ENCODE data around the gene SLC44A2. TPM values are rescaled to one million over a fixed set of nuclear protein-coding genes. Genes with fewer than 3 reads are reported as not detected.
"Not testable (repeated sequence)": the region's sequence is repeated elsewhere in the genome, so short reads cannot be mapped to it uniquely, and the experiment has no call there.

Gene SLC44A2
- total RNA-seq, 1 donor from 2014 or later, result 162 TPM

GRCh38 chr19:10646456-10647159 lies 21.3 kb downstream of the SLC44A2 start:
- intact Hi-C loops (cut with micrococcal nuclease), result no loop called here

GRCh38 chr19:10648360-10648759 lies 23.0 kb downstream of the SLC44A2 start:
- intact Hi-C loops (cut with micrococcal nuclease), result no loop called here

- intact Hi-C loops (cut with micrococcal nuclease), result loop anchor here (2.0 to 10.0 kb wide), 5 partner anchors 71 to 457 kb away; partner anchors contain the start of genes DNMT1 and PDE4A
These were observed 26.5 kb downstream of the SLC44A2 start for GRCh38 chr19:10651851-10652250.

- intact Hi-C loops (cut with micrococcal nuclease), result loop anchor here (1.0 to 10.0 kb wide), 10 partner anchors 42 to 459 kb away; partner anchors contain the start of genes DNMT1, PDE4A, RAVER1 and TMED1
These were observed 28.1 kb downstream of the SLC44A2 start for GRCh38 chr19:10653482-10653731.

DNA sequence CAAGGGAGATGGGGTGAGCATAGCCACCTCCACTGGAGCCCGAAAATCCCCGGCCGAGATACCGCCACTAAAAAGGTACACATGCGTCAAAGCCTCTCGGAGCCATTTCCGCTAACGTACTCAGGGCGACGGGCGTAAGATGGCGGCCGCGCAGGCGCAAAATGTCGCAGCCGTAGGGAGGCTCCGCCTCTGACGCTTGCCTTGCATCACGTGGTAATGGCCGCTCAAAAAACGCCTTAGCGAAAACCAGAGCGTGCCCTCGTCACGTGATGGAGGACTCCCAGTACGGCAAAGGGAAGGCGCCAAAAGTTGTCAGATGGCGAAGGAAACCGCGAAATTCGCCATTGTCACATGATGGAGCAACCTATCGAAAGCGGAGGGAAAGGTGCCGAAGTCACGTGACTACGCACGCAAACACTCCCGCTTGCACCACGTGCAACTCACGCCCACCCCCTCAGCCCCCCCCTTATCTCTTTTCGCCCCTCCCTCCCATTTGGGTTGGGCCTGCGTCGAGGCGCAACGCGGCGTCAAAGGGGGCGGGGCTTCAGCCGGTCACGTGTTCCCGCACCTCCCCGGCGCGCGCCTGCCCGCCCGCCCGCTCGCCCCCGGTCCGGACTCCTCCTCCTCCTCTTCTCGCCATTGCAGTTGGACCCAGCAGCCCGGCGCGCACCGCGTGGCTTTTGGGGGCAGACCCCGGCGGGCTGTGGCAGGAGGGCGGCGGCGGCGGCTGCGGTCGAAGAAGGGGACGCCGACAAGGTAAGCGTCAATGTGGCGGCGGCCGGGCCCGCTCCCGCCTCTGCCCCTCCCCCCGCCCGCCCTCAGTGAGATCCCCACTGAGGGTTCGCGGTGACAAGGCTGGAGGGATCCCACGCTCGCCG lies 28.6 kb downstream of the SLC44A2 start, which contains the start of gene ILF3:
Gene ILF3 (plus strand): TSS at position 615 of the 878 bp plus-strand sequence. CDS start 16,260 bp downstream, outside the sequence.
- intact Hi-C loops (cut with micrococcal nuclease), result loop anchor here (1.0 to 10.0 kb wide), 18 partner anchors 41 to 781 kb away; partner anchors contain the start of genes CARM1, CDC37, DNMT1 and ODAD3

- intact Hi-C loops (cut with micrococcal nuclease), result loop anchor here (1.0 to 10.0 kb wide), 12 partner anchors 62 to 780 kb away; partner anchors contain the start of genes CARM1, CDC37, DNMT1 and ODAD3
These were observed 29.5 kb downstream of the SLC44A2 start for GRCh38 chr19:10654610-10655456.

GRCh38 chr19:10655457-10656312 lies 30.3 kb downstream of the SLC44A2 start:
- intact Hi-C loops (cut with micrococcal nuclease), result loop anchor here (2.0 to 10.0 kb wide), 3 partner anchors 439 to 779 kb away; partner anchors contain the start of genes DNMT1, ODAD3 and PRKCSH

- intact Hi-C loops (cut with micrococcal nuclease), result no loop called here
These were observed 35.0 kb downstream of the SLC44A2 start for GRCh38 chr19:10660346-10660745.

DNA sequence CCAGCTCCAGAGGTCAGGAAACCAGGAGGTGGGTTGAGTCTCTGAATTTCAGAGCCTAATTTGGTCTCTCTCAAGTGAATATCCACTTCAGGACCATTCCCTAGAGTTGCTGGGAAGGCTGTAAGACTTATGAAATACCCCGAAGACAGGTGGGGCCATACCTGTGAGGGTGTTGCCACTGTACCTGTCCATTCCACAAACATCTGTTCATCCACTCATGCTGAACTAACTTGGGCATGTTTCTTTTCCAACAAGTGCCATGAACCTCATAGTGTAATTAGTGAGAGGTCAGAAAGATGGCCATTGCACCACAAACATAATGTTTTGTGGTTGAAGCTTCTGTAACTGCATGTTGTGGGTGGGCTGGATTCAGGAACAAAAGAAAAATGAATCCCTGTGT lies 36.6 kb downstream of the SLC44A2 start:
- intact Hi-C loops (cut with micrococcal nuclease), result no loop called here

DNA sequence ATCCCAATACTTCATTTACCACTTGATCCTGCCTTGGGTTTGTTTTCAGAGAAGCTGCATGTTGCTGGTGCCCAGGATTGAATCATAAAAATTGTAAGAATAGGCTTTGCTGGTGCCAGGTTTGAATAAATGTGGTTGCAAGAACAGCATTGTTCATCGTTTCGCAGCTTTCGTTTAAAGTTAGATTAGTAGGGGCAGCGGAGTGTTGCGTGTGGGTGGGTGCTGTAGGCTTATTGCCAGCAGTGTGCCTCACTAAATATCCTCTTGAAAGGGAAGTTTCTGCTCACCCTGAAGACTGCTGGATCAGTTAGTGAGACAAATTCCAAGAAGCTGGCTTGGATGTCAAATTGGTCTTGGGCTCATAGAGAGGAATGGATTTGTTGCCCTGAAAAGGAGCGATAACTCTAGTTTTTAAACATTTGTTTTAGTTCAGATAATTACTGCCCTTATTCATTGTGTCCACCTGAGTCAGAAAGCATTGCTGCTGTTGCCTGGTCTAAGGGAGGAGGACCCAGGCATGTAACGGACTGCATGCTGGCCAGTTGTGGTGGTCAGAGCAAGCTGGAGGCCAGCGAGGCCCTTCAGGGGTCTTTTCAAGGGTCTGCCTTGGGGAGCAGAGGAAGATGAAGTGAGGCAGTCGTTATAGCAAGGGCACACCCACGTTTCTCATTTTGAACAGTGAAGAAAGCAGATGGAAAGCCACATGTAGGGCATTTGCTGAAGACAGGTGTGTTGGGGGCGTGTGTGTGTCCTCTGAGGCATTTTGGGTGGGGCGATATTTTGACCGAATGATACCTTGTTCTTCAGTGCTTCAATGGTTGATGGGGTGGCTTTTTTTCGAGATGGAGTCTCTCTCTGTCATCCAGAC lies 37.3 kb downstream of the SLC44A2 start:
- intact Hi-C loops (cut with micrococcal nuclease), result loop anchor here (1.0 kb wide), 1 partner anchor 9 kb away; no protein-coding TSS in a partner anchor

- intact Hi-C loops (cut with micrococcal nuclease), result loop anchor here (1.0 kb wide), 1 partner anchor 8 kb away; no protein-coding TSS in a partner anchor
These were observed 37.9 kb downstream of the SLC44A2 start for GRCh38 chr19:10663252-10663563.

GRCh38 chr19:10667867-10668266 lies 42.5 kb downstream of the SLC44A2 start:
- intact Hi-C loops (cut with micrococcal nuclease), result no loop called here

GRCh38 chr19:10669246-10669645 lies 43.9 kb downstream of the SLC44A2 start:
- intact Hi-C loops (cut with micrococcal nuclease), result no loop called here

- intact Hi-C loops (cut with micrococcal nuclease), result no loop called here
These were observed 44.8 kb downstream of the SLC44A2 start for GRCh38 chr19:10670182-10670581.

- intact Hi-C loops (cut with micrococcal nuclease), result loop anchor here (1.0 kb wide), 1 partner anchor 8 kb away; no protein-coding TSS in a partner anchor
These were observed 45.8 kb downstream of the SLC44A2 start for GRCh38 chr19:10670876-10671804.

- intact Hi-C loops (cut with micrococcal nuclease), result loop anchor here (1.0 kb wide), 1 partner anchor 9 kb away; no protein-coding TSS in a partner anchor
These were observed 46.6 kb downstream of the SLC44A2 start for GRCh38 chr19:10671922-10672321.

GRCh38 chr19:10675214-10675613 lies 49.9 kb downstream of the SLC44A2 start:
- intact Hi-C loops (cut with micrococcal nuclease), result not testable (repeated sequence)

- intact Hi-C loops (cut with micrococcal nuclease), result no loop called here
These were observed 52.4 kb downstream of the SLC44A2 start for GRCh38 chr19:10677751-10678150.

Data from T-helper 1 cell treated with Interleukin-12 subunit alpha and Interleukin-12 subunit beta and Interleukin-4 antibody, amounts not matched to agents 30 ng/mL and 1 ng/mL, for 36 hours (primary cell).